ENCODE results near the gene ZNF688. TPM values are rescaled to one million over a fixed set of nuclear protein-coding genes. Genes with fewer than 3 reads are reported as not detected.
"Not testable (repeated sequence)": the region's sequence is repeated elsewhere in the genome, so short reads cannot be mapped to it uniquely, and the experiment has no call there.

ZNF688 gene
- total RNA-seq, 1 experiment from 2014 or later, result 16.2 TPM

DNA sequence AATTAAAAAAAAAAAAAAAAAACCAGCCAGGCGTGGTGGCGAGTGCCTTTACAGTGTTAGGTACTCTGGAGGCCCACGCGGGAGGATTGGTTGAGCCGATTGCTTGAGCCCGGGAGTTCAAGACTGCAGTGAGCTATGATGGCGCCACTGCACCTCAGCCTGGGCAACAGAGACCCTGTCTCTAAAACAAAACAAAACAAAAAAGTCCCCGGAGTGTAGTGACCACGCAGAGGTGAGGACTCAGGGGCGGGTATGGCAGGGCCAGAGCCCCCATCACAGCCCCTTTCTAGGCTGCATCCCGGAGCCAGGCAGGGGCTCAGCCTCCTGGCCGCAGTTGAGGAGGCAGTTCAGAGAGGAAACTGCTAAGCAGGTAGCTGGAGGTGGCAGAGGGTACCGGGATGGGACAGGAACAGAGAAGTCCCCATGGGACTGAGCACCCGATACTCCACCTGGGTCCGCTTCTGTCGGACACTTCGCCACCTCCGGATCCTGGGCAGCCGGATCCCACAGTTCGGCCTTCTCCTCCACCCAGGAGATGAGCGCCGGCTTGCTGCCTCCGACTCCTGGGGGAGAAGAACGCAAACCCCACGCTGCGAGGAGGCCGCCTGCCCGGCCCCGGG is 37.7 kb downstream of the ZNF688 start:
- DNase-seq (ENCODE audit: low read depth), result no peak

DNA sequence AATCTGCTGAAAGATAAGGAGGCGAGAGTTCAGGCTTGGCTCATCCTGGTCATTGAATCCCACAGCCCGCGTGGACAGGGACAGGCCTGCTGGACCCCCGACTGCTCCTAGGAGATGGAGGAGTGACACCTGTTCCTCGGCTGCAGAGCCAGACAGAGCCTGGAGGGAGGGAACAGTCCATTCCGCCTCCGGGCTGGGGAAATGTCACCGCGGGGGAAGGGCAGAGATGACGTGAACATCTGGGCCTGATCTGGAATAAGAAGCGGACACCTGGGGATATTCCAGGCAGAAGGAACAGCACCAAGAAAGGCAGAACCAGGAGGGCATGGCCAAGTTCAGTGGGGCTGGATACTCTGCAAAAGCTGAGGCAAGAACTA is 38.4 kb downstream of the ZNF688 start:
- no peak for DNase-seq (ENCODE audit: low read depth)

DNA sequence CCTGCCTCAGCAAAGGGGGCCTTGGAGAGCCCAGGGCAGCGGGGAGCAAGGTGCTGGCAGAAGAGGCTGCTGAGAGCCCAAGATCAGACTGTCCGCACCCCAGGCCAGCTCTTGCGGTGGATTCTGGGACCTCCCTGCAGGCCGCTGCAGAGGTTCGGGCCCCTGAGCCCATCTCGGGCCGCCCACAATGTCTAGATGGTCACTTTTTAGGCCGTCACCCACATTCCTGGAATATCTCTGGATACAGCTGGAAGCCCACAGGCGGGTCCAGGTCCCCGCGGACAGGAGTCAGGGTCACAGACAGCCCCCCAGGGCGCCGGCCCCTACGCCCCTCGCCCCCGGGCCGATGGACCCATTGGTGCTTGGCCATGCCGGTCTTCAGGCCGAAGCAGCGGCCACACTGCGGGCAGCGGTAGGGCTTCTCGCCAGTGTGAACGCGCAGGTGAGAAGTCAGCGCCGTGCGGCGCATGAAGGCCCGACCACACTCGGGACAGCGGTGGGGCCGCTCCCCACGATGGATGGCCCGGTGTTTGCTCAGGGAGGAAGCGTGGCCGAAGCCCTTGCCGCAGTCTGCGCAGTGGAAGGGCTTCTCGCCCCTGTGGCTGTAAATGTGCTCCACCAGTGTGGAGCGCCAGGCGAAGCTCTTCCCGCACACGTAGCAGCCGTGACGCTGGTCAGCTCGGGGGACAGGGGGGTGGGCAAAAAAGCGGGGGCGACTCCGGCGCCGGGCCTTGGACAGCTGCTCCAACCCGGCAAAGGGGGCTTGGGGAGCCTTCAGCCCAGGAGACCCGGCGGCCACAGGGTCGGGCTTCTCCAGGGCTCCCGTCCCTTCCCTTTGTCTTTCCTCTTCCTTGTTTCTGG is 39.0 kb downstream of the ZNF688 start:
- DNase-seq (ENCODE audit: low read depth), result no peak

DNA sequence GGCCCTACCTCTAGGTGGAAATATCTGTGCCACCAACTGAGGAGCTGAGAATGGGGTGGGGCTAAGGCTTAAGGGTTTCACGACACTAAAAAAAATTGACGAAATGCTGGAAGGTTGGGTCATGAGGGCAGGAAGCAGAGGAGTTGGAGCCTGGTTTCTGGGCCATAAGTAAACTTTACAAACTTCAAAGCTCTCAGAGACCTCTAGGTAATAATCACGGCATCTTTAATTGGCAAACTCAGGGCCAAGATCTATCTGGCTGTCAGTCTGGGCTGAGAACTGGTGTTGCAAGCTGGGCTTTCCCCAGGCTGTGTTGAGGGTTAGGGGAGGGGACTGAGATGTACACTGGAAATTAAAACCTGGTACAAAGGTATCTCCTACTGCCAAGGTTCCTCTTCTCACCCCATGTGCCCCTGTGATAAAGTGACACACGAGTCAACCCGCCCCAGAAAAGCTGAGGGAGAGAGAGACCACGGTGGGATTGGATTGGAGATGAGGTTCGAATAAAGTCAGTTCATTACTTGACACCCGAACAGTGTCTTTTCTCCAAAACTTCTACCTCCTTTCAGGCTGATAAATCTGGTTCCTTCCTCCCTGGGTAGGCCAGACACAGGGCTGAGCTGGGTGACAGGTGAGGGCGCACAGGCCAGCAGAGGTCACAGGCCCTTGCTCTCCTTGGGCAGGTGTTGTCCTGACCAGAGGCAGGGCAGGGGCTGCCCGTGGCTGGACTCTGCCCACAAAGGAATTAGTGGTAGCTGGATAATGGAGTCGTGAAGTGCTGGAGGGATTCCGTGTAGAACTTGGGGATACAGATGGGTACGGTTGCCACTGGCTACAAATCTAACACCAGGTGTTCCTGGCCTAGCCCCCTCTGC is 41.1 kb downstream of the ZNF688 start:
- no peak for DNase-seq (ENCODE audit: low read depth)

DNA sequence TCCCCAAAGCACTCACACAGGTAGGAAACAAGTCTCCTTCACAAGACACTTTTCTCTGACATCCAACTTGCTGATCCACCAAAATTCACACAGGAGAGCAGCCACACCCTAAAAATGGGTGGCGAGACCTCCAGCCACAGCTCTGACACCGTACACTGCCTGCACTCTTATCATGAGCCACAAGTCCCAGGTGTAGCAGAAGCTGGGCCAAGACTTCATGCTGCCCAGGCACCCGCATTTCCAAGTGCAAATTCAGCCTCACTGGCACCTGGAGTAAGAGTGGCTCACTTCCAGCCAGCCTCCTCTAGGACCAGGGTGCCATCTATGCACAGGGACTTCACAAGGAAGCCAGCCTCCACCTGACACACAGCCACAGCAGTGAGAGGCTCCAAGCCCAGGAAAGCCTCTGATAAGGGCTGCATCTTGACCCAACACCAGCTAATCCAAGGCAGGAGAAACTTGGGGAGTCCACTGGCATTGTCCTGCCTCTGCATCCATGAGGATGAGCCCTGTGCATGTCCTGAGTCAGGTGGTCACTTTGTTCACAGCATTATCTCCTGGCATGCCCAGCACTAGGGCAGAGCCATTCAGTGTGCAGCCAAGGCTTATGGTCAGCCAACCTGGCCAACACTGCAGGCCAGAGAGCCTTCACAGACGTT is 42.6 kb downstream of the ZNF688 start:
- DNase-seq (ENCODE audit: low read depth), result no peak

DNA sequence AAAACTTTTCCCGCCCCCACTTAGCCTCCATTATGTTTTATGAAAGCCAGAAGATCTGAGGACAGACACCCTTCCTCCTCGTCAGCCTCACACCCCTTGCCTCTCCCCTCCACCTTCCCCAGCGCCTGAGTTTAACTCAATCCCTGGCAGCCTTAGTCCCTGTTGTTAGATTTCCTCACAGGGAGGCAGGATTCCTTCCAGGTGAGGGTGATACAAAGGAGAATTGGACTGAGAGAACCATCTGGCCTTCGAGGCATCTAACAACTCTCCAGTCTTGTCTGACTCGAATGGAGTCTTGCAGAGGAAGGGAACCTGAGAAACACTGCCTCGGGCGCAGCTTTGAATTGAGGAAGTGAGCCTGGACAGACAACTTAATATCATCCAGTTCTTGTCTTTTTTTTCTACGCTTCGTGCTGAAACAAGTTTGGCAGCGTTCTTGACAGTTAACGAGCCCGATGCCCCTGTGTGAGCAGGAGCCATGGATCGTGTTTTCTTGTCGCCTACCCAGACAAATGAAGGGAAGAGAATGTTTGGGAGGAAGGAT is 43.8 kb downstream of the ZNF688 start:
- DNase-seq (ENCODE audit: low read depth), result no peak

DNA sequence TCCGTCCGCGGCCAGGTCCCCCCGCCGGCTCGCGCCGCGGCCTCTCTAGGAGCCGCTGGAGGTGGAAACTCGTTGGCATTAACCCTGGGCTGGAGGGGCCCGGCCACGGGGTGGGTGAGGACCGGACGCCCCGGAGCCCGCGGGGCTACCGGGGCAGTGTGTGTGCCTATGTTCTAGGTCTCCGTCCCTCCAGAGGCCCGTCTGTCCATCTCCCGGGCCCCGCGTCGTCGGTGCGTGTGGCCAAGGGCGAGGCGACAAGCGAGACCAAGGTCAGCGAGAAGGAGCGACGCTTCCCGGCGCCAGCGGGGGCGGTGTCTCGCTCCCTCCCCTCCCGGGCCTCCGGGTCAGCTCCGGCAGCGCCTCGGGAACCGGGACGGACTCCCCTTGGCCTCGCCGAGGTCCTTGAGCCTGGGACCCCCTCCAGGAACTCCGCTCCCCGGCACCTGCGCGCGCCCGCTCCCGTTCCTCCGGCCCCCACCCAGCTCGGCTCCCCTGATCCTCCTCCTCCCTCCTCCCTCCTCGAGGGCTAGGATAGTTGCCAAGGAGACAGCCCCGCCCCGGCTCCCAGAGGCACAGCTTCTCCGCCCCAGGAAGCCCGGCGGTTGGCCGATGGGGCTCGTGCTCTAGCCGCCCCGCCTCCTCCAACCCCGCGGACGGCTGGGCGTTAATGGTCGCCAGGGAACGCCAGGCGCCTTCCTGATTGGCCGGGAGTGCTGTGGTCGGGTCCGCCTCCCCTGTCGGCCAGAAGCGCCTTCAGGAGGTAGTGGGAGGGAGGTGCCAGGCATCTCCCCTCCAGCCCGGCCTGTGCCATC is 44.5 kb downstream of the ZNF688 start:
- peak; percentile 96 for DNase-seq (ENCODE audit: low read depth)

DNA sequence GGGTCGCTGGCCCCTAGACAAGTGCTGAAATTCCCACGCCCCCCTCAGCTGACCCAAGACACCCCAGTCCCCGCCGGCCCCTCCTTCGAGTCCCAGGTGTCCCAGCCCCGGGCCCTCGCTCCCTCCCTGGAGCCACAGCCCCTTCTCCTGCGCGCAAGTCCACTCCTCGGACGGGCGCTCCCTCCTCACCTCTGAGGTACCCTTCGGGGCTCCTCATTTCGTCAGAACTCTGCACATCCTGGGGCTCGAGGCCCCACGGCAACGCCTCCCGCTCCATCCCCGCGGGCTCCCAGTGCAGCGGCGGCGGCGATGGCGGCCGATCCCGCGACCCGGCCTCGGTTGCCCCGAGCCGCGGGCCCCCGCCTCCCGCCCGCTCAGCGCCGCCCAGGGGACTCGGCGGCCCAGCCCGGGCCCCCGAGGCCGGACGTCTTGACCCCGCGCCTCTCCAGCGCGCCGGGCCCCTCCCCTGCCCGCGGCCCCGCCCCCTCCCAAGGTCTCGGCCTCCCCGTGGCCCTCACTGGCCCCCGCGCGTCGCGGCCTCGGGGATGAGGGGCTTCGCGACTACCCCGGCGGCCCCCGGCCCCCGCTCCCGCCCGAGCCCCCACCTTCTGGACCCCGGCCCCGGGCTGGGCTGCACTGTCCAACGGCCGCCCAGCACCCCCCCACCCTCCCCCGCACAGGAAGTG is 45.2 kb downstream of the ZNF688 start, which contains the start of gene ZNF768:
Gene ZNF768, minus strand, starts transcription at position 430 of the 686 bp plus-strand sequence. Its CDS starts 153 bp downstream, at position 277.
- DNase-seq (ENCODE audit: low read depth), result no peak

DNA sequence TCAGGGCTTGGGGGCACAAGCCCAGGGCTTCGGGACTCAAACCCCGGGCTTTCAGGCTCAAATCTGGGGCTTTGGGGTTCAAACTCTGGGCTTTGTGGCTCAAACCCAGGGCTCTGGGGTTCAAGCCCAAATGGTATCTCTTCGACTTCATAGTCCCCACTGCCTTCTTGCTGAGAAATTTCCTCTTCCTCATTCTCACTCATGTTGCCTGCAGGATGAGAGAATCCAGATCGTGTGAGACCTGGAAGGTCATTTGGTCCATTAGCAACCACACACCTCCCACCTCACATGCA is 45.7 kb downstream of the ZNF688 start:
- DNase-seq (ENCODE audit: low read depth), result no peak

DNA sequence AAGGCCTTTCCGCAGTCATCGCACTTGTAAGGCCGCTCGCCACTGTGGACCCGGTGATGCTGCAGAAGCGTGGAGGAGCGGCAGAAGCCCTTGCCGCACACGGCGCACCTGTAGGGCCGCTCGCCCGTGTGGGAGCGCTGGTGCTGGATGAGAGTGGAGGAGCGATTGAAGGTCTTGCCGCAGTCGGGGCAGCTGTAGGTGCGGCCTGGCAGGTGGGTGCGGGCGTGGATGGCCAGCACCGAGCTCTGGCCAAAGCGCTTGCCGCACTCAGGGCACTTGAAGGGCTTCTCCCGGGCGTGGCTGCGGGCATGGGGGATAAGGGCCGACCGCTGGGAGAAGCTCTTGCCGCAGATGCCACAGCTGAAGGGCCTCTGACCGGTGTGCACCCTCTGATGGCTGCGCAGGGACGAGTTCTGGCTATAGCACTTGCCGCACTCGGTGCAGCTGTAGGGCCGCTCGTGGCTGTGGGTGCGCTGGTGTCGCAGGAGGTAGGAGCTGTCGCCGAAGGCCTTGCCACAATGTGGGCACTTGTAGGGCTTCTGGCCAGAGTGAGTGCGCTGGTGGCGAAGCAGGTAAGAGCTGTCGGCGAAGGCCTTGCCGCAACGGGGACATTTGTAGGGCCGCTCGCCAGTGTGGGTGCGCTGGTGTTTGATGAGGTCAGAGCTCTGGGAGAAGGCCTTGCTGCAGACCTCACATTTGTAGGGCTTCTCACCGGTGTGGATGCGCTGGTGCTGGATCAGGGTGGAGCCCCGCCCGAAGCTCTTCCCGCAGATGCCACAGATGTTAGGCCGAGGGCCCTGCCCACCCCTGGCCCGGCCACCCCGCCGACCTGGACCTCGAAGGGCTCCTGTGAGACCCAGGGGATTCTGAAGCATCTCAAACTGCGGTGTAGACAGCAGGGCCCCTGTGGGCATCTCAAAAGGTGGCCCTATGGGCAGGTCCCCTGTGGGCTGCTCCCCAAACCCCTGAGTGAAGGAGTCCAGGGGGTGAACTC is 46.6 kb downstream of the ZNF688 start:
- no peak for DNase-seq (ENCODE audit: low read depth)

DNA sequence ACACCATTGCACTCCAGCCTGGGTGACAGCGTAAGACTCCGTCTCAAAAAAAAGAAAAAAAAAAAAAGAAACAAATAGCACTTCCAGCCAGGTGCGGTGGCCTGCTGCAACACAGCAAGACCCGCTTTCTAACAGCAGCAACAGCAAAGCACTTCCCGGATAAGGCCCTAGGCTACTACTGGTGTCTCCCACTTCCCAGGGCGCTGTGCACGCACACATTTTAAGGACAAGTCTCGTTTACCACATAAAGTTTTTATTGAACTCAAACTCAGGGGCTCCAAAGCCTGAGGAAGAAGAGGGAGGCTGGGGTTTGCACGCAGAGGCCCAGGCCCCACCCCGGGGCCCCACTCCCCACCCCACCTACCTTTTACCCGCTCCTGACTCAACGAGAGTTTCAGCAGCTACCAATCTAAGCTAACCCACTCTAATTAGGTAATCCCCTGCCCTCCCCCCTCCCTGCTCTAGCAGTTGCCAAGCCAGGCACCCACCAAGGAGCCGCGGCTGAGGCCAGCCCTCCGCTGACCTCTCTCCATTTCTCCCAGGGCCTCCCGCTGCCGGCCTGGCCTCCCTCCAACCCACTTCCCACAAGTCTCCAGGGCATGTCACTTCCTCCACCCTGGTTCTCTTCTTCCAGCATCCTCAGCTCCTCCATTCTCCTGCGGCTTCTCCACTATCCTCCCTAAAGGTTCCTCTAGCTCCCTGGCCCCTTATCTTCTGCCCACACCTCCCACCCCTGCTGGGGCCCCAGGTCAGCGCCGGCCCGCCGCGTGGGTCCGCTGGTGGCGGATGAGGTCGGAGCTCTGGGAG is 47.5 kb downstream of the ZNF688 start:
- no peak for DNase-seq (ENCODE audit: low read depth)

DNA sequence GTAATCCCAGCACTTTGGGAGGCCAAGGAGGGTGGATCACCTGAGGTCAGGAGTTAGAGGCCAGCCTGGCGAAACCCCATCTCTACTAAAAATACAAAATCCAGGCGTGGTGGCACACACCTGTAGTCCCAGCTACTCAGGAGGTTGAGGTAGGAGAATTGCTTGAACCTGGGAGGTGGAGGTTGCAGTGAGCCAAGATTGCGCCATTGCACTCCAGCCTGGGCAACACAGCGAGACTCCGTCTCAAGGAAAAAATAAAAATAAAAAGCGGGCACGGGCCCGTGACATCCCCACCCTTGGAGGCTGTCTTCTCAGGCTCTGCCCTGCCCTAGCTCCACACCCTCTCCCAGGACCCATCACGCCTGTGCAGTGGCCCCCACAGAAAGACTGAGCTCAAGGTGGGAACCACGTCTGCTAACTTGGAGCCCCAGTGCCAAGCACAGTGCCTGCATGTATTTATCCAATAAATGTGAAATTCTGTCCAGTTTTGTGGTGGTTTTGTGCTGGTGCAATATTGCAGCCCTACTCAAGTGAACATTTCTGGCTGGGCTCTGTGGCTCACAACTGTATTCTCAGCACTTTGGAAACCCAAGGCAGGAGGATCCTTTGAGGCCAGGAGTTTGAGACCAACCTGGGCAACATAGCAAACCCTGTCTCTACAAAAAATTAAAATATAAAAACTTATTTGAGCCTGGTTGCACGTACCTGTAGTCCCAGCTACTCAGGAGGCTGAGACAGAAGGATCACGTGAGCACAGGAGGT is 48.6 kb downstream of the ZNF688 start:
- not testable (repeated sequence) for DNase-seq (ENCODE audit: low read depth)

DNA sequence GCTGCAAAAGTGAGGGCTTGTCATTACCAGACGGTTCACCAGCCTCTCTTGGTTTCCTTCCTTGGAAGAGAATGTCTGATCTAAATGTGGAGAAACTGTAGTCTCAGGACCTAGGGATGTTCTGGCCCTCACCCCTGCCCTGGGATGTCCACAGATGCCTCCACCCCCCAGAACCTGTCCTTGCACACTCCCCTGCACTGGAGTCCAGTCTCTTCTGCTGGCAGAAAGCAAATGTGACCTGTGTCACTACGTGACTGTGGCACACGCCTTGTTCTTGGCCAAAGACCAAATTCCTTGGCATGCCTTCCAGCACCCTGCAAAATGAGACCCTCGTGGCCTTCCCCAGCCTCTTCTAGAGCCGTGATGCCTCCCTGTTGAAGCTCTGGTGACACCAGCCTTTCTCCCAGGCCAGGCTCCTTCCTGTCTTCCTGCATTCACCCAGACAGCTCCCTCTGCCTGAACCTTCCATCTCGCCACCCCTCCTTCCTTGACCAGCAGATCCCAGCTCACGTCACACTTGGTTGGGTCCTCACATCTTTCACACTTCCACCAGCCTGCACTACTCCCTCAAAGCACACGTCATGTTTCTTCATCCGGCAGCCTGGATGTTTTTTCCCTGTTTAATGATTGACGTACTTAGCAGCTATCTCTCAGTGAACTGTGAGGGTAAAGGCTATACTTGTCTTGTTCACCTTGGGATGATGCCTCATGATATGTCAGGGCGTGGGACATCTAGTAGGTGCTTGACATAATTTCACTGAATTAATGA is 49.5 kb downstream of the ZNF688 start:
- no peak for DNase-seq (ENCODE audit: low read depth)

DNA sequence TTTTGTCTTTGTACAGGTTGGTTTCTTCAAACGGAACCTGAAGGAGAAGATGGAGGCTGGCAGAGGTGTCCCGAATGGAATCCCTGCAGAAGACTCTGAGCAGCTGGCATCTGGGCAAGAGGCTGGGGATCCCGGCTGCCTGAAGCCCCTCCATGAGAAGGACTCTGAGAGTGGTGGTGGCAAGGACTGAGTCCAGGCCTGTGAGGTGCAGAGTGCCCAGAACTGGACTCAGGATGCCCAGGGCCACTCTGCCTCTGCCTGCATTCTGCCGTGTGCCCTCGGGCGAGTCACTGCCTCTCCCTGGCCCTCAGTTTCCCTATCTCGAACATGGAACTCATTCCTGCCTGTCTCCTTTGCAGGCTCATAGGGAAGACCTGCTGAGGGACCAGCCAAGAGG is 50.0 kb downstream of the ZNF688 start:
- DNase-seq (ENCODE audit: low read depth), result no peak
